Stimulated activated effector memory CD8-positive, alpha-beta T cell treated with anti-CD3 and anti-CD28 coated beads, Interleukin-12 subunit alpha, Interleukin-12 subunit beta, amount 100 ng/mL, for 72 hours (primary cell): Measurements from ENCODE around the gene TCP11L2.

Experiments used
- ATAC-seq: fragments of 150-1000 bp; cut with Tn5 transposase; 2 replicates; pipeline ENCODE4 v1.10.0; 2021
- DNase-seq, 2 donors: peaks; one replicate each; pipeline ENCODE4 v3.0.0; 2021 to 2022; ENCODE audit warnings: low spot score in 2 of 2
- H3K27ac Mint-ChIP-seq: one replicate; pipeline ENCODE4 v1.8.0; 2022; ENCODE audit warnings: mild to moderate bottlenecking, mixed read lengths
- H3K36me3 Mint-ChIP-seq: one replicate; pipeline ENCODE4 v1.8.0; 2022; ENCODE audit warnings: mild to moderate bottlenecking, mixed read lengths
- H3K4me1 Mint-ChIP-seq: one replicate; pipeline ENCODE4 v1.8.0; 2022; ENCODE audit warnings: mixed read lengths
- H3K4me3 Mint-ChIP-seq: one replicate; pipeline ENCODE4 v1.8.0; 2022; ENCODE audit warnings: mild to moderate bottlenecking, mixed read lengths
- H3K9me3 Mint-ChIP-seq: one replicate; pipeline ENCODE4 v1.8.0; 2022; ENCODE audit warnings: mixed read lengths

TCP11L2 gene

GRCh38 chr12:106302401-106303201 is at the start of gene TCP11L2:
Gene TCP11L2, plus strand, starts transcription at chr12:106302733. Its CDS starts 8,343 bp downstream, at chr12:106311076.
- Mint-ChIP-seq H3K9me3 (no peaks in the 10 kb centered on the region), H3K4me3 (peak within 1 kb of the TSS; percentile 91), H3K4me1 (peaks cover 38% of the 10 kb centered on the region), H3K36me3 (peaks cover 20% of the 10 kb centered on the region), H3K27ac (peak within 1 kb of the TSS; percentile 100)
- DNase-seq: peak; percentile 87 to 96
- peak; percentile 84 for ATAC-seq

GRCh38 chr12:106254724-106255123 is 47.8 kb upstream of the TCP11L2 start:
- DNase-seq: no peak
- H3K36me3 Mint-ChIP-seq: no peaks in the 10 kb centered on the region
- peaks cover 3% of the 10 kb centered on the region for H3K4me1 Mint-ChIP-seq
- H3K4me3 Mint-ChIP-seq: no peak overlapping the region
- ATAC-seq: no peak
- no peaks in the 10 kb centered on the region for H3K9me3 Mint-ChIP-seq
- H3K27ac Mint-ChIP-seq: no peak overlapping the region

- Mint-ChIP-seq H3K4me3 (no peak overlapping the region), H3K27ac (no peak overlapping the region), H3K4me1 (no peaks in the 10 kb centered on the region), H3K9me3 (no peaks in the 10 kb centered on the region), H3K36me3 (no peaks in the 10 kb centered on the region)
- ATAC-seq (no peak), DNase-seq (no peak)
Measured at GRCh38 chr12:106255493-106255892, 47.0 kb upstream of the TCP11L2 start.

- Mint-ChIP-seq H3K27ac (no peak overlapping the region), H3K36me3 (no peaks in the 10 kb centered on the region), H3K4me3 (no peak overlapping the region), H3K4me1 (no peaks in the 10 kb centered on the region), H3K9me3 (no peaks in the 10 kb centered on the region)
- no peak for DNase-seq
- ATAC-seq: no peak
Measured at GRCh38 chr12:106255952-106256351, 46.6 kb upstream of the TCP11L2 start.

GRCh38 chr12:106256524-106256923 is 46.0 kb upstream of the TCP11L2 start:
- Mint-ChIP-seq H3K9me3 (no peaks in the 10 kb centered on the region), H3K27ac (no peak overlapping the region), H3K36me3 (no peaks in the 10 kb centered on the region), H3K4me3 (no peak overlapping the region), H3K4me1 (no peaks in the 10 kb centered on the region)
- ATAC-seq (no peak), DNase-seq (no peak)

GRCh38 chr12:106258226-106258625 is 44.3 kb upstream of the TCP11L2 start:
- ATAC-seq (no peak), DNase-seq (no peak)
- Mint-ChIP-seq H3K9me3 (no peaks in the 10 kb centered on the region), H3K4me3 (no peak overlapping the region), H3K36me3 (no peaks in the 10 kb centered on the region), H3K27ac (no peak overlapping the region), H3K4me1 (no peaks in the 10 kb centered on the region)

- no peak for ATAC-seq
- no peak for DNase-seq
- Mint-ChIP-seq H3K4me3 (no peak overlapping the region), H3K36me3 (no peaks in the 10 kb centered on the region), H3K9me3 (no peaks in the 10 kb centered on the region), H3K4me1 (no peaks in the 10 kb centered on the region), H3K27ac (no peak overlapping the region)
Measured at GRCh38 chr12:106258935-106259334, 43.6 kb upstream of the TCP11L2 start.

GRCh38 chr12:106265116-106265515 is 37.4 kb upstream of the TCP11L2 start:
- no peak for DNase-seq
- Mint-ChIP-seq H3K4me3 (no peak overlapping the region), H3K36me3 (no peaks in the 10 kb centered on the region), H3K4me1 (no peaks in the 10 kb centered on the region), H3K9me3 (no peaks in the 10 kb centered on the region), H3K27ac (no peak overlapping the region)
- ATAC-seq: no peak

- ATAC-seq (no peak), DNase-seq (no peak)
- no peaks in the 10 kb centered on the region for H3K36me3 Mint-ChIP-seq
- no peaks in the 10 kb centered on the region for H3K9me3 Mint-ChIP-seq
- H3K4me3 Mint-ChIP-seq: no peak overlapping the region
- H3K27ac Mint-ChIP-seq: no peak overlapping the region
- no peaks in the 10 kb centered on the region for H3K4me1 Mint-ChIP-seq
Measured at GRCh38 chr12:106267535-106267934, 35.0 kb upstream of the TCP11L2 start.

GRCh38 chr12:106269150-106269771 is 33.3 kb upstream of the TCP11L2 start:
- Mint-ChIP-seq H3K27ac (no peak overlapping the region), H3K4me1 (no peaks in the 10 kb centered on the region), H3K9me3 (no peaks in the 10 kb centered on the region), H3K36me3 (no peaks in the 10 kb centered on the region), H3K4me3 (no peak overlapping the region)
- ATAC-seq (no peak), DNase-seq (no peak)

- ATAC-seq: no peak
- no peaks in the 10 kb centered on the region for H3K36me3 Mint-ChIP-seq
- H3K9me3 Mint-ChIP-seq: no peaks in the 10 kb centered on the region
- DNase-seq: no peak
- no peak overlapping the region for H3K27ac Mint-ChIP-seq
- H3K4me3 Mint-ChIP-seq: no peak overlapping the region
- H3K4me1 Mint-ChIP-seq: no peaks in the 10 kb centered on the region
Measured at GRCh38 chr12:106271575-106272505, 30.7 kb upstream of the TCP11L2 start.

- Mint-ChIP-seq H3K4me3 (no peak overlapping the region), H3K36me3 (no peaks in the 10 kb centered on the region), H3K4me1 (no peaks in the 10 kb centered on the region), H3K27ac (no peak overlapping the region), H3K9me3 (no peaks in the 10 kb centered on the region)
- no peak for ATAC-seq
- no peak for DNase-seq
Measured at GRCh38 chr12:106273491-106273890, 29.0 kb upstream of the TCP11L2 start.

- DNase-seq (no peak), ATAC-seq (no peak)
- Mint-ChIP-seq H3K36me3 (no peaks in the 10 kb centered on the region), H3K27ac (no peak overlapping the region), H3K4me3 (no peak overlapping the region), H3K4me1 (no peaks in the 10 kb centered on the region), H3K9me3 (no peaks in the 10 kb centered on the region)
Measured at GRCh38 chr12:106274012-106274411, 28.5 kb upstream of the TCP11L2 start.

GRCh38 chr12:106274575-106275121 is 27.9 kb upstream of the TCP11L2 start:
- no peak overlapping the region for H3K27ac Mint-ChIP-seq

GRCh38 chr12:106275458-106275857 is 27.1 kb upstream of the TCP11L2 start:
- no peaks in the 10 kb centered on the region for H3K4me1 Mint-ChIP-seq
- ATAC-seq (no peak), DNase-seq (no peak)
- no peak overlapping the region for H3K27ac Mint-ChIP-seq
- no peak overlapping the region for H3K4me3 Mint-ChIP-seq
- H3K36me3 Mint-ChIP-seq: no peaks in the 10 kb centered on the region
- no peaks in the 10 kb centered on the region for H3K9me3 Mint-ChIP-seq

More at GRCh38 chr12:106274575-106275121, 27.9 kb upstream of the TCP11L2 start:
- Mint-ChIP-seq H3K36me3 (no peaks in the 10 kb centered on the region), H3K4me3 (no peak overlapping the region), H3K9me3 (no peaks in the 10 kb centered on the region), H3K4me1 (no peaks in the 10 kb centered on the region)
- no peak for ATAC-seq
- no peak for DNase-seq
